Activated CD8-positive, alpha-beta memory T cell treated with anti-CD3 and anti-CD28 coated beads for 36 hours (primary cell): ENCODE results near the gene SLC40A1. TPM values are rescaled to one million over a fixed set of nuclear protein-coding genes. Genes with fewer than 3 reads are reported as not detected.
"Not testable (repeated sequence)": the region's sequence is repeated elsewhere in the genome, so short reads cannot be mapped to it uniquely, and the experiment has no call there.

Source experiments
- CTCF ChIA-PET: fragments of 350-600 bp; sonication (Branson Sonifier 250); formaldehyde crosslinking; loops from one replicate; lab custom pipeline; 2021; ENCODE audit warnings: antibody characterized with exemption; lab: Charles Lee
- POLR2A ChIA-PET: fragments of 350-600 bp; sonication (Branson Sonifier 250); formaldehyde crosslinking; loops from one replicate; lab custom pipeline; 2021; ENCODE audit warnings: antibody characterized with exemption; lab: Charles Lee
- total RNA-seq, 2 experiments: library from RNA; stranded (reverse); gene quantifications; one replicate each; pipeline ENCODE4 v1.2.3, GENCODE V29; 2021

SLC40A1 gene
- total RNA-seq, 2 experiments from 2014 or later: 1.4 to 1.8 TPM

- ChIA-PET POLR2A (interaction anchor here (0.6 kb wide), 1 partner anchor 564 kb away, joined by 3 read pairs; no protein-coding TSS in a partner anchor), CTCF (no interaction called here)
Measured at GRCh38 chr2:189608170-189608569, 27.6 kb upstream of the SLC40A1 start.

DNA sequence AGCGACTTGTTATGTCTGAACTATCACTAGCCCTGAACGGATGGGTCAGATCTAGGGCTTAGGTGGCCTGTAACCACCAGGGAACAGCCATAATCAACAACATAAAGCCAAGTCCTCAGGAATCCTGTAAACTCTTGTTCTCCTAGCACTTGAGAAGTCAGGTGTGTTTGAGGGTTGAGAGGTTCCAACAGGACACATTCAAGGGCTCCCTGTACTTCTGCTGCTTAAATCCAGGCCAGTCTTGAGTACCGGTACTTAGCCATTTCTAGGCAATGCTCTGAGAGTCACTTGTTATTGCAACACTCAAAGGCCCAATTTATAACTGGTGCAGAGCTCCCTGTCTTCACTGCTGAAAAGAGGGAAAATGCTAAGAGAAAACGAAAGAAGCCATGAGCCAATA lies 21.6 kb upstream of the SLC40A1 start:
- ChIA-PET CTCF (no interaction called here), POLR2A (no interaction called here)

GRCh38 chr2:189601652-189602051 lies 21.1 kb upstream of the SLC40A1 start:
- CTCF ChIA-PET, POLR2A ChIA-PET: not testable (repeated sequence)

DNA sequence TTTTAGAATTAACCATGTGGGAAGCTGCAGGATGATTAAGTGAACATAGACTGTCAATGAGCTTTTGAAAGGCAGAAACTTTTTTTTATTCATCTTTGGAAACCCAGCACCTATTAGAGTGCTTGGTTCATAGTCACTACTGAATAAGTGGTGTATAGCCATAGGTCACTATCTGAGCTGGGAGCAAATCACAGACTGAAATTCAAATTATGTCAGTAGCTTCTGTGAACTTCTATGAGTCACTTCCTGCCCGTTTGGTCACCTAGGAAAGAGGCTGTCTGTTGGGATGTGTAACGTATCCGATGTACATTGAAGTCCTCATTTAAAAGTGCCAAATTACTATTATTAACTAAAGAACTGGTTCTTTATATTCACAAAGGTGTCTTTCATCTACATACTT lies 20.5 kb upstream of the SLC40A1 start:
- CTCF ChIA-PET: no interaction called here
- POLR2A ChIA-PET: no interaction called here

- CTCF ChIA-PET: no interaction called here
Measured at GRCh38 chr2:189599245-189599644, 18.7 kb upstream of the SLC40A1 start.

DNA sequence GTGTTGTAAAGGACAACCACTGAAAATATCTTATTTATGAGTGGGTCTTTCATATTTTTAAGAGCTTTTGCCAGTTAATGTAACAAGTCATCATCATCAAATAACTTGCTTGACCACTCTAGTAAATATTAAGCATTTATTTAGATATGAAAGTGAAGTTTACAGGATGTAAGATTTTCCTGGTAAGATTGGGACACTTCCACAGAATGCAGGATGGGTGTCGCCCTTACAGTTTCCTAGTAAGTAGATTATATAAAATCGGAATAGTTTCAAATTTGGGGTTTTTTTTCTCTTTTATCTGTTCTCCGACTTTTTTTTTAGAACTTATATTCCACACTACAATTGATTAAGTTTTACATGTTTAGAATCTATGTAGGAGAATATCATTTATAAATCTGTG lies 14.8 kb upstream of the SLC40A1 start:
- CTCF ChIA-PET: interaction anchor here (0.6 kb wide), 1 partner anchor 63 kb away, joined by 3 read pairs; no protein-coding TSS in a partner anchor
- POLR2A ChIA-PET: interaction anchor here (0.5 kb wide), 1 partner anchor 938 kb away, joined by 3 read pairs; no protein-coding TSS in a partner anchor

More at GRCh38 chr2:189599245-189599644, 18.7 kb upstream of the SLC40A1 start:
- POLR2A ChIA-PET: no interaction called here

GRCh38 chr2:189594305-189594704 lies 13.7 kb upstream of the SLC40A1 start:
- POLR2A ChIA-PET: no interaction called here
- CTCF ChIA-PET: no interaction called here

DNA sequence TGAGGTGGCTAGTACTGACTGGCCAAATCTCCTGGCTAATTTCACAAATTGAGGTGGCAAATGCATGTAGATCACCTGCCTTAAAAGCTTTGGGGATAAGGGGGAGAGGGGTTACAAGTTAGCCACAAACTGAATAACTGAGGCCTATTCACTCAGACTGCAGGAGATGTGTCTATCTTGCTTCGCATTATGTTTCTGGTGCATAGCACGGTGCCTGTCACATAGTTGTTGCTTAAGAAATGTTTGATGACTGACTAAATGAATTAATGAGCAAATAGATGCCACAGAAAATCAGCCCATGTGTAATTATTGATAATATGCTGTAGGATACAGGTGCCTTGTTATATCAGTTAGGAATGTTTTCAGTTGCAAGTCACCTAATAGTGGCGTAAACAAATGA lies 12.5 kb upstream of the SLC40A1 start:
- POLR2A ChIA-PET: interaction anchor here (0.6 kb wide), 1 partner anchor 13 kb away, joined by 3 read pairs; the partner anchor contains the start of gene SLC40A1
- CTCF ChIA-PET: interaction anchor here (1.0 kb wide), 1 partner anchor 12 kb away, joined by 3 read pairs; no protein-coding TSS in a partner anchor

DNA sequence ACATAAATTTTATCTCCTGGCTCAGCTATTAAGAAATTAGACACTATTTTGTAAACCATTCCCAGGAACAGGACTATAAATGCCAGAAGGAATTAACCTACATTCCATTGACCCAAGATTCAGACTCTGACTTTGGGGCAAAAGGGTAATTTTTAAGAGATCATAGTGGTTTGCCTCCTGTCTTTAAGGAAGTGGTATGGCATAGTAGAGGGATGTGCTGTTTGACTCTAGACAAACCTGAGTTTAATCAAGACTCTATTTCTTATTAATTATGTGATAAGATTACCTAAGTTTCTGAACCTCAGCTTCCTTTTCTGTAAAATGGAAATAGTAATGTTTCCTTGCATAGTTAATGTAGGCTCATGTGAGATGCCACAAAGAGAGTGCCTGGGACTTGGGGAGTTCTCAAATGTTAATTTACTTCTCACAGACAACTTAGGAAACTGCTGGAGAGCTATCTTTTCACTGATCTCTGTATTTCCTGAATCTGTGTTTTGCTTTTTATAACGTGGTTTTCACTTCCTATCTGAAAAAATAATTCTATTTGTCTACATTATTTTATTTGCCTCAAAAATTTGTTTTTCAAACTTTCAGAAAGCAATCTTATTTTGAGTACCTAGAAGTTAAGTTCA lies 11.9 kb upstream of the SLC40A1 start:
- ChIA-PET CTCF (interaction anchor here (1.0 kb wide), 1 partner anchor 11 kb away, joined by 3 read pairs; no protein-coding TSS in a partner anchor), POLR2A (interaction anchor here (0.6 kb wide), 1 partner anchor 12 kb away, joined by 3 read pairs; the partner anchor contains the start of gene SLC40A1)

DNA sequence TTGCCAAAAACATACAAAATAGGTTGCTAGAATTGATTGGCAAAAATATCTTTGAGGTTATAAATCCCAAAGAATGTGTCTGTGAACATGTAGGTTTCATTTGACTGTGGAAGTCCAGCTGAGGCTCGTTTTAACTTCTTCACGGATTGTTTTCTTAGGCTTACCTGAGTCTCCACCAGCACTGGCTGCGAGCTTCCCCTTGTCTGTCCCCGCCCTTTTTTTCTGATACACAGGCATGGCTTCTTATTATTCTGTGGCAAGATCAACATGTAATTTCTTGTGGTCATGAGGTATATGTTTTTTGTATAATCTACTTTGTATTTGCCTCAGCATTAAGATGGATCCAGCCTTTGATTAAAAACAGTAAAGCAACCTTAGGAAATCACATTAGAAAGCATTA lies 7.2 kb upstream of the SLC40A1 start:
- ChIA-PET POLR2A (no interaction called here), CTCF (no interaction called here)

DNA sequence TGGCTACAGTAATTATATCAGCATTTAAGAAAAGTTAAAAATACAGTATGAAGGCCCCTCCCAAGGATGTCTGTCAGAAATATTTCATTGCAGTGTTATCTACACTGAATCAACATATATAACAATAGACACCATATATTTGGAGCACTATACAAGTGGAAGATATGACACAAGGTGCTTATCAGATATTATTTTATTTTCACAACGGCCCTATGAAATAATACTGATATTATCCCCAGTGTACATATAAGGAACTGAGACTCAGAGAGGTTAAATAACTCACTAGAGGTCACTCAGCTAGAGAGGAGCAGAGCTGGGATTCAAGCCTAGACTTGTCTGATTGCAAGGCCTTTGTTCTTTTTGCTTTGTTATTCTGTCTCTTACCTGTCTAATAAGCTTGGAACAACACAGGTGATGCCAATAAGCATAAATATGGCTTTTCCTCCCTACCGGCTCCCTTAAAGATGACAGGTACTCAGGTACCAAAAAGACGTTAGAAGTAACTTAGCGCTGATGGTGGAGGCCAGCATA lies 4.7 kb upstream of the SLC40A1 start:
- ChIA-PET POLR2A (no interaction called here), CTCF (no interaction called here)

GRCh38 chr2:189584686-189585085 lies 4.1 kb upstream of the SLC40A1 start:
- ChIA-PET CTCF (no interaction called here), POLR2A (no interaction called here)

DNA sequence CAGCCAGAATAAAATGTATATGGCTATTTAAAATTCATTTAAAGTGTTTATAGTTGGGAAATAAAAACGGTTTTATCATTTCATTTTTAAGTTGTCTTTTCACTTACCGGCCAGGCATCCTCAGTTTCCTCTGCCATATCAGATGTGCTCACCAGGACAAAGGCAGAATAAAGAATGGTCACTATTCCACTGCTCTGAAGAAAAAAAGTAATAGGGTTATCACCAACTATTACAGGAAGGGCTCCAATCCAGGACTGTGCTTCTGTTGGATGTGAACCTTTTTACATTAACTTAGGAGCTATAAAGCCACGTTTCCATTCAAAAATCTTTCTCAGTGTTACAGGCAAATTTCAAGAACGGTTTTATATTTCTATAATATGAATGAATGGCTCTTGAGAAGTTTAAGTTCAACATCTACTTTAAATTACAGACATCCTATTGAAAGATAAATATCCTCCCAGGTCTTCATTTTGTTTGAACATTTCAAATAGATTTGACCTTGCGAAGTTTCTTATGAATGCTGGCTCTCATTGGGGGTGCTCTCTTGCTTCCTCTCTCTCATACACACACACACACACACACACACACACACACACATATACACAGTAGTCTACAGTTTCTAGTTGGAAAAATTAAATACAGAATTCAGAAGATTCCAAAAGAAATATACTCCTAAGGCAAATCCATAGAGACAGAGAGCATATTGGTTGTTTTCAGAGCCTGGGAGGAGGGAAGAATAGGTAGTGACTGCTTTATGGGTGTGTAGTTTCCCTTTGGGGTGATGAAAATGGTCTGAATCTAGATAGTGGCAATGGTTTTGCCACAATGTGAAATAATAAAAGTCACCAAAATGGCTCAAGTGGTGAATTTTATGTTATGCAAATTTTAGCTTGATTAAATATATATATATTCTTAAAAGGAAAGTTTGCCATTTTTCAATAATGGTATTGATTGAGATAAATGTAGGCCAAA lies 2.9 kb upstream of the SLC40A1 start:
- ChIA-PET CTCF (no interaction called here), POLR2A (no interaction called here)

GRCh38 chr2:189582809-189583192 lies 2.2 kb upstream of the SLC40A1 start:
- CTCF ChIA-PET: no interaction called here

GRCh38 chr2:189582140-189582808 lies 1.7 kb upstream of the SLC40A1 start:
- POLR2A ChIA-PET: no interaction called here
- CTCF ChIA-PET: no interaction called here

More at GRCh38 chr2:189582809-189583192, 2.2 kb upstream of the SLC40A1 start:
- POLR2A ChIA-PET: no interaction called here

- POLR2A ChIA-PET: no interaction called here
Measured at GRCh38 chr2:189581354-189582139, 961 bp upstream of the SLC40A1 start.

GRCh38 chr2:189580241-189580651 lies 340 bp downstream of the SLC40A1 start:
- CTCF ChIA-PET: no interaction called here
- POLR2A ChIA-PET: interaction anchor here (0.6 kb wide), 1 partner anchor 13 kb away, joined by 3 read pairs; no protein-coding TSS in a partner anchor

More at GRCh38 chr2:189581354-189582139, 961 bp upstream of the SLC40A1 start:
- CTCF ChIA-PET: interaction anchor here (0.9 kb wide), 1 partner anchor 11 kb away, joined by 3 read pairs; no protein-coding TSS in a partner anchor

DNA sequence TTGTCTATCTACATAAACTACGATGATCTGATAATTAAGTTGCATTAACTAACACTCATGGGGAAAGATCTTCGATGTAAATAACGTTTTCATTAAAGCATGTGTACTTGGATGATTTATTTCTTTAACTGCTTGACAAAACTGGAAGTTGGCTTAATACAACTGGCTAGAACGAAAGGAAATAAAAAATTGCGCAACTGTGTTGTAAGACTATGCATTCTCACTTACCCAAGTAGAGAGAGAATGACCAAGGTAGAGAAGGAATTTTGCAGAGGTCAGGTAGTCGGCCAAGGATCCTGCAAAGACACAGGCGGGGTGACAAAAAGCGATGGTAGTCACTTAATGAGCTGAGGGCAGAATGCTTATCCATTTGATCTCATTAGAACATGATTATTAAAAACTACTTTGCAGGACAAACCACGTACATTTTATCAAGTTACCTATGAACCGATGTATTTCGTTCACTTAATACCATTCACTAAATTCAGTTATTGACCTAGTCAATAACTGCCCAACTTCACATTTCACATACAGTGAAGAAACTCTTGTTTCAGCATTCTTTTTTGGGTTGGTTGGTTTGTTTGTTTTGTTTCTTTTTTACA lies 900 bp downstream of the SLC40A1 start:
- POLR2A ChIA-PET: no interaction called here
- CTCF ChIA-PET: no interaction called here
